OCI-LY7 (cell line): Measurements from ENCODE around the gene MACIR.

Experiments
- EZH2phosphoT487 ChIP-seq: fragments of 200-600 bp; sonication (generic); IDR thresholded peaks from 2 replicates; pipeline ENCODE4 v1.6.1; 2018; ENCODE audit warnings: low read depth, borderline replicate concordance, mild to moderate bottlenecking, mixed run types, antibody characterized with exemption, low read length, moderate library complexity, mixed read lengths
- TF ChIP-seq, protein P1 (sequence below): fragments of 200-600 bp; sonication (generic); conservative IDR thresholded peaks from 2 replicates; pipeline ENCODE4 v1.5.1; 2014; ENCODE audit warnings: mild to moderate bottlenecking, antibody characterized with exemption, low read length, moderate library complexity, mixed read lengths

DNA sequence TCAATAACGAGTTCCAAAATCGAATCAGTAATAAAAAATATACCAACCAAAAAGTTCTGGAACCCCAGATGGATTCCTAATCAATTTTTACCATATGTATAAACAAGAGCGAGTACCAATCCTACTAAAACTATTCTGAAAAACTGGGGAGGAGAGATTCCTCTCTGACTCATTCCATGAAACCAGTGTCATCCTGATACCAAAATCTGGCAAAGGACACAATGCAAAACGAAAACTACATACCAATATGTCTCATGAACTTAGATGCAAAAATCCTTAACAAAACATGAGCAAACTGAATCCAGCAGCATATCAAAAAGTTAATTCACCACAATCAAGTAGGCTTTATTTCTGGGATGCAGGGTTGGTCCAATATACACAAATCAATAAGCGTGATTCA lies 30.5 kb upstream of the MACIR start:
- TF ChIP-seq, protein P1, sequence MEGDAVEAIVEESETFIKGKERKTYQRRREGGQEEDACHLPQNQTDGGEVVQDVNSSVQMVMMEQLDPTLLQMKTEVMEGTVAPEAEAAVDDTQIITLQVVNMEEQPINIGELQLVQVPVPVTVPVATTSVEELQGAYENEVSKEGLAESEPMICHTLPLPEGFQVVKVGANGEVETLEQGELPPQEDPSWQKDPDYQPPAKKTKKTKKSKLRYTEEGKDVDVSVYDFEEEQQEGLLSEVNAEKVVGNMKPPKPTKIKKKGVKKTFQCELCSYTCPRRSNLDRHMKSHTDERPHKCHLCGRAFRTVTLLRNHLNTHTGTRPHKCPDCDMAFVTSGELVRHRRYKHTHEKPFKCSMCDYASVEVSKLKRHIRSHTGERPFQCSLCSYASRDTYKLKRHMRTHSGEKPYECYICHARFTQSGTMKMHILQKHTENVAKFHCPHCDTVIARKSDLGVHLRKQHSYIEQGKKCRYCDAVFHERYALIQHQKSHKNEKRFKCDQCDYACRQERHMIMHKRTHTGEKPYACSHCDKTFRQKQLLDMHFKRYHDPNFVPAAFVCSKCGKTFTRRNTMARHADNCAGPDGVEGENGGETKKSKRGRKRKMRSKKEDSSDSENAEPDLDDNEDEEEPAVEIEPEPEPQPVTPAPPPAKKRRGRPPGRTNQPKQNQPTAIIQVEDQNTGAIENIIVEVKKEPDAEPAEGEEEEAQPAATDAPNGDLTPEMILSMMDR: no peak
- no peak for TF ChIP-seq EZH2phosphoT487
